H1 (cell line): ENCODE results near the gene AUH. TPM values are rescaled to one million over a fixed set of nuclear protein-coding genes. Genes with fewer than 3 reads are reported as not detected.

Experiments
- CTCF ChIA-PET: fragments of 300-600 bp; sonication (Branson Sonifier 250); formaldehyde crosslinking; loops from one replicate; lab custom pipeline; 2021; ENCODE audit not compliant: partially characterized antibody; lab: Charles Lee
- POLR2A ChIA-PET: fragments of 300-600 bp; sonication (Branson Sonifier 250); formaldehyde crosslinking; loops from one replicate; lab custom pipeline; 2021; ENCODE audit warnings: inconsistent platforms; ENCODE audit not compliant: partially characterized antibody; lab: Charles Lee
- DNase-seq, 2 experiments: peaks; one replicate each; pipeline versions ENCODE4 v3.0.0 to v3.0.0-alpha.2; 2010 to 2022; ENCODE audit warnings: low spot score in 2 of 2, low read depth in 1 of 2, mixed read lengths in 1 of 2
- FAIRE-seq: peaks from 2 replicates; lab custom pipeline; 2011; peaks lifted over from hg19 to GRCh38; lab: Jason Lieb, UNC
- H2AFZ ChIP-seq: 2 replicates; pipeline ENCODE4 v1.8.1; 2012; ENCODE audit warnings: low read length, inconsistent platforms
- H2AK5ac ChIP-seq: 2 replicates; pipeline ENCODE4 v1.6.1; 2013; ENCODE audit warnings: low read depth, low read length
- H2BK120ac ChIP-seq: replicated peaks from 2 replicates; pipeline ENCODE3; 2013; ENCODE audit warnings: low read depth, low read length, inconsistent platforms
- H2BK12ac ChIP-seq: 2 replicates; pipeline ENCODE4 v1.6.1; 2013; ENCODE audit warnings: low read depth, low read length
- H2BK15ac ChIP-seq: 2 replicates; pipeline ENCODE4 v1.6.1; 2013; ENCODE audit warnings: low read length
- H2BK20ac ChIP-seq: 2 replicates; pipeline ENCODE4 v1.6.1; 2013; ENCODE audit warnings: low read length
- H2BK5ac ChIP-seq: 2 replicates; pipeline ENCODE4 v1.6.1; 2013; ENCODE audit warnings: low read depth, low read length
- H3K14ac ChIP-seq: 2 replicates; pipeline ENCODE4 v1.6.1; 2013; ENCODE audit warnings: inconsistent platforms; ENCODE audit not compliant: insufficient read length
- H3K18ac ChIP-seq: 2 replicates; pipeline ENCODE4 v1.6.1; 2013; ENCODE audit warnings: low read length; ENCODE audit errors: extremely low read depth
- H3K23ac ChIP-seq: 2 replicates; pipeline ENCODE4 v1.6.1; 2013; ENCODE audit warnings: inconsistent platforms; ENCODE audit not compliant: insufficient read length
- H3K23me2 ChIP-seq: 2 replicates; pipeline ENCODE4 v1.6.1; 2013; ENCODE audit warnings: low read depth, low read length
- H3K27ac ChIP-seq: 2 replicates; pipeline ENCODE4 v1.6.1; 2011; ENCODE audit warnings: low read depth, low read length, inconsistent platforms
- H3K27me3 ChIP-seq, 4 experiments: replicated peaks in 1 of 4; 1 replicate in 1 of 4; 2 replicates in 3 of 4; pipeline versions ENCODE4 v1.6.1 to v1.8.1; 2011 to 2013; ENCODE audit warnings: low read length in 3 of 4, mild to moderate bottlenecking in 3 of 4, inconsistent platforms in 2 of 4, mixed read lengths in 2 of 4, moderate library complexity in 1 of 4; ENCODE audit not compliant: control insufficient read depth in 3 of 4, insufficient read depth in 3 of 4; ENCODE audit errors: extremely low read depth in 1 of 4
- H3K36me3 ChIP-seq, 4 experiments: 2 replicates each; pipeline versions ENCODE4 v1.6.1 to v1.8.1; 2011 to 2013; ENCODE audit warnings: mild to moderate bottlenecking in 4 of 4, low read length in 3 of 4, moderate library complexity in 2 of 4, control low read depth in 1 of 4, inconsistent platforms in 1 of 4; ENCODE audit not compliant: insufficient read depth in 4 of 4, control insufficient read depth in 2 of 4
- H3K4ac ChIP-seq: replicated peaks from 2 replicates; pipeline ENCODE3; 2013; ENCODE audit warnings: low read length, low read depth, mixed read lengths, inconsistent platforms; ENCODE audit not compliant: insufficient read length
- H3K4me1 ChIP-seq, 4 experiments: replicated peaks in 1 of 4; 1 replicate in 1 of 4; 2 replicates in 3 of 4; pipeline versions ENCODE4 v1.6.1 to v1.8.1; 2011 to 2013; ENCODE audit warnings: low read length in 3 of 4, inconsistent platforms in 2 of 4, mixed read lengths in 1 of 4; ENCODE audit not compliant: insufficient read depth in 4 of 4, control insufficient read depth in 3 of 4
- H3K4me2 ChIP-seq, 2 experiments: 2 replicates each; pipeline versions ENCODE4 v1.6.1 to v1.8.1; 2011 to 2013; ENCODE audit warnings: low read depth in 2 of 2, low read length in 2 of 2, control low read depth in 1 of 2, inconsistent platforms in 1 of 2, mild to moderate bottlenecking in 1 of 2; ENCODE audit not compliant: insufficient read depth in 1 of 2
- H3K4me3 ChIP-seq, 4 experiments: fragments of 200-600, 300-600 bp in 1 of 4; sonication (generic), shearing (Covaris generic), sonication (Bioruptor Twin) in 1 of 4; 2 replicates each; pipeline versions ENCODE4 v1.5.1 to v1.8.1; 2011 to 2016; ENCODE audit warnings: low read length in 4 of 4, low read depth in 3 of 4, control low read depth in 2 of 4, inconsistent platforms in 2 of 4, mild to moderate bottlenecking in 2 of 4, mixed read lengths in 1 of 4, moderate library complexity in 1 of 4; ENCODE audit not compliant: insufficient read depth in 2 of 4; ENCODE audit errors: extremely low read depth in 1 of 4
- H3K56ac ChIP-seq: replicated peaks from 2 replicates; pipeline ENCODE3; 2013; ENCODE audit warnings: low read depth, mild to moderate bottlenecking, mixed read lengths, low read length, inconsistent platforms; ENCODE audit not compliant: insufficient read length
- H3K79me1 ChIP-seq: 2 replicates; pipeline ENCODE4 v1.6.1; 2013; ENCODE audit warnings: low read depth, low read length, control low read depth
- H3K79me2 ChIP-seq, 2 experiments: 2 replicates each; pipeline versions ENCODE4 v1.6.1 to v1.8.1; 2012 to 2013; ENCODE audit warnings: low read length in 2 of 2, mild to moderate bottlenecking in 2 of 2, inconsistent platforms in 1 of 2; ENCODE audit not compliant: insufficient read depth in 2 of 2, control insufficient read depth in 1 of 2
- H3K9ac ChIP-seq, 4 experiments: replicated peaks in 1 of 4; 1 replicate in 1 of 4; 2 replicates in 3 of 4; pipeline versions ENCODE4 v1.6.1 to v1.8.1; 2011 to 2013; ENCODE audit warnings: low read depth in 3 of 4, low read length in 3 of 4, control low read depth in 2 of 4, mild to moderate bottlenecking in 2 of 4, moderate library complexity in 2 of 4, inconsistent platforms in 1 of 4; ENCODE audit errors: extremely low read depth in 1 of 4
- H3K9me3 ChIP-seq, 2 experiments: 2 replicates each; pipeline versions ENCODE4 v1.6.1 to v1.8.1; 2012 to 2013; ENCODE audit warnings: mild to moderate bottlenecking in 2 of 2, moderate library complexity in 2 of 2, control low read depth in 1 of 2, inconsistent platforms in 1 of 2, low read depth in 1 of 2, low read length in 1 of 2, mixed read lengths in 1 of 2; ENCODE audit not compliant: insufficient read depth in 2 of 2
- H4K20me1 ChIP-seq, 2 experiments: replicated peaks in 1 of 2; 2 replicates each; pipeline versions ENCODE3 to v1.8.1; 2011 to 2013; ENCODE audit warnings: inconsistent platforms in 2 of 2, low read length in 2 of 2, mild to moderate bottlenecking in 1 of 2; ENCODE audit not compliant: insufficient read depth in 2 of 2, control insufficient read depth in 1 of 2
- H4K5ac ChIP-seq: 2 replicates; pipeline ENCODE4 v1.6.1; 2013; ENCODE audit warnings: low read length, low read depth, mixed read lengths, inconsistent platforms; ENCODE audit not compliant: insufficient read length
- H4K8ac ChIP-seq: 2 replicates; pipeline ENCODE4 v1.8.0; 2013; ENCODE audit warnings: mild to moderate bottlenecking, moderate library complexity, low read length, inconsistent platforms; ENCODE audit not compliant: insufficient read depth; ENCODE audit errors: extremely low read depth
- H4K91ac ChIP-seq: replicated peaks from 2 replicates; pipeline ENCODE3; 2013; ENCODE audit warnings: low read length, mixed read lengths, inconsistent platforms; ENCODE audit not compliant: insufficient read length
- BCL11A ChIP-seq, 2 experiments: IDR thresholded peaks; one replicate each; pipeline ENCODE4 v1.6.1; 2011; ENCODE audit warnings: low read depth in 2 of 2, low read length in 2 of 2, mild to moderate bottlenecking in 2 of 2
- CREB1 ChIP-seq: IDR thresholded peaks from 2 replicates; pipeline ENCODE4 v1.6.1; 2012; ENCODE audit warnings: inconsistent platforms
- KDM5A ChIP-seq: fragments of 200-600 bp; IDR thresholded peaks from 2 replicates; pipeline ENCODE4 v1.7.1; 2012; ENCODE audit warnings: mild to moderate bottlenecking, low read length, inconsistent platforms, mixed read lengths
- PHF8 ChIP-seq: fragments of 200-600 bp; sonication (generic); conservative IDR thresholded peaks from 2 replicates; pipeline ENCODE4 v1.7.1; 2012; ENCODE audit warnings: low read depth, mild to moderate bottlenecking, inconsistent platforms, low read length, moderate library complexity
- POLR2A ChIP-seq, 2 experiments: IDR thresholded peaks; 1 replicate in 1 of 2; 2 replicates in 1 of 2; pipeline ENCODE4 v1.6.1; 2011; ENCODE audit warnings: low read depth in 2 of 2, low read length in 2 of 2, mild to moderate bottlenecking in 2 of 2; ENCODE audit errors: control extremely low read depth in 1 of 2
- RBBP5 ChIP-seq: IDR thresholded peaks from 2 replicates; pipeline ENCODE4 v1.7.1; 2012; ENCODE audit warnings: low read depth, mild to moderate bottlenecking, inconsistent platforms, low read length, moderate library complexity, borderline replicate concordance
- SIN3A ChIP-seq, 2 experiments: IDR thresholded peaks in 1 of 2; conservative IDR thresholded peaks in 1 of 2; 2 replicates each; pipeline ENCODE4 v1.6.1; 2011 to 2012; ENCODE audit warnings: low read length in 2 of 2, improper control_type of control experiment in 1 of 2, low read depth in 1 of 2, mild to moderate bottlenecking in 1 of 2
- SP4 ChIP-seq: IDR thresholded peaks from 2 replicates; pipeline ENCODE4 v1.6.1; 2012; ENCODE audit warnings: low read length, inconsistent platforms
- SRF ChIP-seq: IDR thresholded peaks from 2 replicates; pipeline ENCODE4 v1.6.1; 2011; ENCODE audit warnings: mild to moderate bottlenecking, low read depth, low read length, moderate library complexity
- SUZ12 ChIP-seq: fragments of 200-600 bp; sonication (generic); IDR thresholded peaks from 2 replicates; pipeline ENCODE4 v1.6.1; 2012; ENCODE audit warnings: mild to moderate bottlenecking, inconsistent platforms, low read length, moderate library complexity, mixed read lengths
- TBP ChIP-seq: IDR thresholded peaks from 2 replicates; pipeline ENCODE4 v1.6.1; 2011; ENCODE audit warnings: low read depth, low read length, improper control_type of control experiment
- YY1 ChIP-seq: IDR thresholded peaks from 2 replicates; pipeline ENCODE4 v1.6.1; 2011; ENCODE audit warnings: low read depth, mild to moderate bottlenecking, low read length
- ZNF274 ChIP-seq: IDR thresholded peaks from 2 replicates; pipeline ENCODE4 v1.7.0; 2012; ENCODE audit warnings: low read length, borderline replicate concordance; ENCODE audit errors: extremely low read depth
- WGBS, 2 experiments: shearing (Covaris generic) in 1 of 2; methylation state at CpG; one replicate each; pipeline versions ENCODE4 v1.1.6 to v1.1.7; 2013 to 2015; ENCODE audit warnings: low lambda C conversion rate in 2 of 2, mixed read lengths in 2 of 2, inconsistent platforms in 1 of 2, low coverage in 1 of 2, missing lambda C conversion rate in 1 of 2; ENCODE audit not compliant: insufficient replicate concordance in 2 of 2, insufficient coverage in 1 of 2, insufficient read length in 1 of 2; ENCODE audit errors: extremely low coverage in 1 of 2, missing lambda C conversion rate in 1 of 2; 5-methylcytosine and 5-hydroxymethylcytosine counted together
- polyA plus RNA-seq, 7 experiments: library from polyadenylated mRNA; depleted of rRNA in 3 of 7; stranded (reverse) in 5 of 7; unstranded in 2 of 7; fragments of >200 nt in 5 of 7; fragments of 200-250 nt in 2 of 7; gene quantifications; 1 replicate in 5 of 7; 2 replicates in 1 of 7; 4 replicates in 1 of 7; pipeline versions ENCODE4 v1.2.1 to v1.2.3, GENCODE V29; 2011 to 2013; ENCODE audit warnings: missing spikeins in 2 of 7, mixed read lengths in 2 of 7
- total RNA-seq: library from RNA; stranded (reverse); fragmentation: NEBNext Ultra II Directional; extraction: Animal tissue kit (Norgen Biotek cat#: 25700); gene quantifications from 2 replicates; pipeline ENCODE4 v1.2.1, GENCODE V29; 2021
- TF ChIP-seq, protein P1 (sequence below): IDR thresholded peaks from 2 replicates; pipeline ENCODE4 v1.6.1; 2012; ENCODE audit warnings: inconsistent platforms

Gene AUH
- total and polyA plus RNA-seq, 2 of the 8 experiments (the other 6 are each of a cell fraction or from before 2014, with no cell fraction given), result 5.8 to 21.9 TPM

GRCh38 chr9:91316093-91316492 lies 45.6 kb downstream of the AUH start:
- Histone ChIP-seq H3K79me1 (no peaks in the 10 kb centered on the region), H3K9ac (no peak overlapping the region), H2BK20ac (no peak overlapping the region), H2BK15ac (no peak overlapping the region), H3K27me3 (no peaks in the 10 kb centered on the region), H3K18ac (no peak overlapping the region), H3K79me2 (no peaks in the 10 kb centered on the region; a peak in 1 of 4 replicates), H3K56ac (no peak overlapping the region), H3K36me3 (no peaks in the 10 kb centered on the region; a peak in 2 of 8 replicates), H3K4me3 (no peak overlapping the region), H2BK5ac (no peak overlapping the region), H3K4me2 (no peak overlapping the region), H3K4ac (no peak overlapping the region), H4K8ac (no peak overlapping the region), H3K23me2 (no peaks in the 10 kb centered on the region), H4K20me1 (no peaks in the 10 kb centered on the region), H3K27ac (no peak overlapping the region), H3K9me3 (no peaks in the 10 kb centered on the region), H2AFZ (no peak overlapping the region), H3K4me1 (0 out of 7 replicates have a peak, but pooled peaks cover 0 to 2% (median 0%) of the 10 kb centered on the region in 4 experiments), H3K23ac (no peak overlapping the region), H3K14ac (no peak overlapping the region), H2BK12ac (no peak overlapping the region), H2BK120ac (no peak overlapping the region), H4K91ac (no peak overlapping the region), H4K5ac (no peak overlapping the region), H2AK5ac (no peak overlapping the region)
- POLR2A ChIA-PET, result interaction anchor here (1.2 kb wide), 1 partner anchor 108 kb away, joined by 3 read pairs; the partner anchor contains the start of gene NFIL3
- 83% methylated on average over 1 of the region's 1 CpG; no CpG with 5 or more reads in 1 of the 2 experiments for WGBS, 2 experiments
- DNase-seq (no peak), FAIRE-seq (no peak)
- CTCF ChIA-PET, result interaction anchor here (1.2 kb wide), 1 partner anchor 278 kb away, joined by 3 read pairs; no protein-coding TSS in a partner anchor
- TF ChIP-seq SIN3A (conservative IDR thresholded peaks at IDR 0.05 in 1 of 2, IDR thresholded peaks at IDR 0.05 in 1 of 2; ENCODE audit: low read depth in 1 of 2, low read length in 2 of 2), result no peak
- no peak for TF ChIP-seq SP4
- TF ChIP-seq RBBP5, result no peak
- TF ChIP-seq, protein P1, sequence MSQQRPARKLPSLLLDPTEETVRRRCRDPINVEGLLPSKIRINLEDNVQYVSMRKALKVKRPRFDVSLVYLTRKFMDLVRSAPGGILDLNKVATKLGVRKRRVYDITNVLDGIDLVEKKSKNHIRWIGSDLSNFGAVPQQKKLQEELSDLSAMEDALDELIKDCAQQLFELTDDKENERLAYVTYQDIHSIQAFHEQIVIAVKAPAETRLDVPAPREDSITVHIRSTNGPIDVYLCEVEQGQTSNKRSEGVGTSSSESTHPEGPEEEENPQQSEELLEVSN, result no peak
- TF ChIP-seq PHF8, result no peak
- no peak for TF ChIP-seq SRF
- no peak for TF ChIP-seq YY1
- TF ChIP-seq CREB1, result no peak
- TF ChIP-seq SUZ12, result no peak
- TF ChIP-seq BCL11A (IDR thresholded peaks at IDR 0.05; ENCODE audit: low read depth in 2 of 2, low read length in 2 of 2), result no peak
- TF ChIP-seq POLR2A (IDR thresholded peaks at IDR 0.05; ENCODE audit: control extremely low read depth in 1 of 2, low read depth in 2 of 2, low read length in 2 of 2), result no peak
- TF ChIP-seq ZNF274, result no peak
- TF ChIP-seq KDM5A, result no peak
- no peak for TF ChIP-seq TBP
